OCI-LY7 (cell line): ENCODE measurements around the gene BOD1L1.

Experiments
- CTCF ChIP-seq: fragments of 200-600 bp; sonication (generic); conservative IDR thresholded peaks from 2 replicates; pipeline ENCODE4 v1.5.1; 2014; ENCODE audit warnings: mild to moderate bottlenecking, antibody characterized with exemption, low read length, moderate library complexity, mixed read lengths
- EZH2phosphoT487 ChIP-seq: fragments of 200-600 bp; sonication (generic); IDR thresholded peaks from 2 replicates; pipeline ENCODE4 v1.6.1; 2018; ENCODE audit warnings: low read depth, borderline replicate concordance, mild to moderate bottlenecking, mixed run types, antibody characterized with exemption, low read length, moderate library complexity, mixed read lengths

- no peak for TF ChIP-seq CTCF
- no peak for TF ChIP-seq EZH2phosphoT487
Measured at GRCh38 chr4:13611283-13611842, 16.2 kb downstream of the BOD1L1 start.
